Measurements from ENCODE around the gene PTPRN2.
"Not testable (repeated sequence)": the region's sequence is repeated elsewhere in the genome, so short reads cannot be mapped to it uniquely, and the experiment has no call there.

PTPRN2 gene

GRCh38 chr7:158344706-158345300 lies 242.8 kb downstream of the PTPRN2 start:
- Histone ChIP-seq H3K79me1 (ENCODE audit: low read length) (no peaks in the 10 kb centered on the region), H3K18ac (ENCODE audit: low read length) (no peak overlapping the region), H2BK120ac (ENCODE audit: low read depth, low read length) (no peak overlapping the region), H3K36me3 (ENCODE audit: control insufficient read depth, insufficient read depth, low read length) (no peaks in the 10 kb centered on the region), H3K23ac (ENCODE audit: low read length) (no peak overlapping the region), H4K8ac (ENCODE audit: low read depth, low read length) (no peak overlapping the region), H3K79me2 (ENCODE audit: control insufficient read depth, insufficient read depth, low read length) (no peaks in the 10 kb centered on the region), H3K4ac (ENCODE audit: low read depth, low read length) (no peak overlapping the region), H3K27ac (ENCODE audit: low read depth, low read length) (no peak overlapping the region), H4K5ac (ENCODE audit: low read length) (no peak overlapping the region), H2AK5ac (ENCODE audit: low read length) (no peak overlapping the region), H3K4me1 (ENCODE audit: control insufficient read depth, low read depth, low read length) (no peaks in the 10 kb centered on the region), H3K4me2 (ENCODE audit: low read length) (no peak overlapping the region), H3K4me3 (ENCODE audit: low read length) (no peak overlapping the region), H3K27me3 (ENCODE audit: insufficient read depth, low read length, poor library complexity) (no peaks in the 10 kb centered on the region), H3K9ac (ENCODE audit: low read length) (no peak overlapping the region), H2BK15ac (replicated peaks; ENCODE audit: low read depth) (no peak overlapping the region), H2BK5ac (ENCODE audit: low read length) (no peak overlapping the region), H3K56ac (ENCODE audit: low read length) (no peak overlapping the region)
- WGBS (ENCODE audit: extremely low coverage, insufficient coverage, low lambda C conversion rate): no CpG with 5 or more reads among the region's 11 CpGs
- DNase-seq: no peak

GRCh38 chr7:158343936-158344455 lies 243.6 kb downstream of the PTPRN2 start:
- H3K4me2 ChIP-seq (ENCODE audit: low read length): no peak overlapping the region
- H3K36me3 ChIP-seq (ENCODE audit: control insufficient read depth, insufficient read depth, low read length): no peaks in the 10 kb centered on the region
- no peak overlapping the region for H3K9ac ChIP-seq (ENCODE audit: low read length)
- no peak overlapping the region for H3K23ac ChIP-seq (ENCODE audit: low read length)
- H4K5ac ChIP-seq (ENCODE audit: low read length): no peak overlapping the region
- no peak overlapping the region for H4K8ac ChIP-seq (ENCODE audit: low read depth, low read length)
- no peaks in the 10 kb centered on the region for H3K27me3 ChIP-seq (ENCODE audit: insufficient read depth, low read length, poor library complexity)
- no peak overlapping the region for H3K27ac ChIP-seq (ENCODE audit: low read depth, low read length)
- no peak for DNase-seq
- no peak overlapping the region for H3K4me3 ChIP-seq (ENCODE audit: low read length)
- no peaks in the 10 kb centered on the region for H3K79me1 ChIP-seq (ENCODE audit: low read length)
- no peak overlapping the region for H2AK5ac ChIP-seq (ENCODE audit: low read length)
- no peak overlapping the region for H2BK15ac ChIP-seq (replicated peaks; ENCODE audit: low read depth)
- H3K56ac ChIP-seq (ENCODE audit: low read length): no peak overlapping the region
- no peak overlapping the region for H2BK5ac ChIP-seq (ENCODE audit: low read length)
- WGBS (ENCODE audit: extremely low coverage, insufficient coverage, low lambda C conversion rate): no CpG with 5 or more reads among the region's 10 CpGs
- H3K4ac ChIP-seq (ENCODE audit: low read depth, low read length): no peak overlapping the region
- no peaks in the 10 kb centered on the region for H3K79me2 ChIP-seq (ENCODE audit: control insufficient read depth, insufficient read depth, low read length)
- H3K4me1 ChIP-seq (ENCODE audit: control insufficient read depth, low read depth, low read length): no peaks in the 10 kb centered on the region
- H2BK120ac ChIP-seq (ENCODE audit: low read depth, low read length): no peak overlapping the region
- no peak overlapping the region for H3K18ac ChIP-seq (ENCODE audit: low read length)

- no peak overlapping the region for H3K4me3 ChIP-seq (ENCODE audit: low read length)
- H3K79me2 ChIP-seq (ENCODE audit: control insufficient read depth, insufficient read depth, low read length): no peaks in the 10 kb centered on the region
- H3K4me2 ChIP-seq (ENCODE audit: low read length): no peak overlapping the region
- WGBS (ENCODE audit: extremely low coverage, insufficient coverage, low lambda C conversion rate): no CpG with 5 or more reads among the region's 20 CpGs
- no peak overlapping the region for H3K23ac ChIP-seq (ENCODE audit: low read length)
- H3K18ac ChIP-seq (ENCODE audit: low read length): no peak overlapping the region
- H3K9ac ChIP-seq (ENCODE audit: low read length): no peak overlapping the region
- no peak overlapping the region for H3K56ac ChIP-seq (ENCODE audit: low read length)
- no peak overlapping the region for H4K5ac ChIP-seq (ENCODE audit: low read length)
- no peak overlapping the region for H3K27ac ChIP-seq (ENCODE audit: low read depth, low read length)
- no peak overlapping the region for H3K4ac ChIP-seq (ENCODE audit: low read depth, low read length)
- H2AK5ac ChIP-seq (ENCODE audit: low read length): no peak overlapping the region
- no peak overlapping the region for H4K8ac ChIP-seq (ENCODE audit: low read depth, low read length)
- H2BK5ac ChIP-seq (ENCODE audit: low read length): no peak overlapping the region
- no peaks in the 10 kb centered on the region for H3K79me1 ChIP-seq (ENCODE audit: low read length)
- no peak overlapping the region for H2BK15ac ChIP-seq (replicated peaks; ENCODE audit: low read depth)
- H3K36me3 ChIP-seq (ENCODE audit: control insufficient read depth, insufficient read depth, low read length): no peaks in the 10 kb centered on the region
- H3K4me1 ChIP-seq (ENCODE audit: control insufficient read depth, low read depth, low read length): no peaks in the 10 kb centered on the region
- H2BK120ac ChIP-seq (ENCODE audit: low read depth, low read length): no peak overlapping the region
- no peaks in the 10 kb centered on the region for H3K27me3 ChIP-seq (ENCODE audit: insufficient read depth, low read length, poor library complexity)
- no peak for DNase-seq
Observed at GRCh38 chr7:158343526-158343925, 244.1 kb downstream of the PTPRN2 start.

GRCh38 chr7:158341097-158341496 lies 246.5 kb downstream of the PTPRN2 start:
- not testable (repeated sequence) for H2BK120ac ChIP-seq (ENCODE audit: low read depth, low read length); H3K27ac ChIP-seq (ENCODE audit: low read depth, low read length); H2BK15ac ChIP-seq (replicated peaks; ENCODE audit: low read depth); DNase-seq; H2BK5ac ChIP-seq (ENCODE audit: low read length); H3K23ac ChIP-seq (ENCODE audit: low read length); H3K79me2 ChIP-seq (ENCODE audit: control insufficient read depth, insufficient read depth, low read length); H4K5ac ChIP-seq (ENCODE audit: low read length); H3K79me1 ChIP-seq (ENCODE audit: low read length); H3K4ac ChIP-seq (ENCODE audit: low read depth, low read length); H3K9ac ChIP-seq (ENCODE audit: low read length); H4K8ac ChIP-seq (ENCODE audit: low read depth, low read length); H3K56ac ChIP-seq (ENCODE audit: low read length); H2AK5ac ChIP-seq (ENCODE audit: low read length); H3K27me3 ChIP-seq (ENCODE audit: insufficient read depth, low read length, poor library complexity); H3K4me1 ChIP-seq (ENCODE audit: control insufficient read depth, low read depth, low read length); H3K4me3 ChIP-seq (ENCODE audit: low read length); H3K36me3 ChIP-seq (ENCODE audit: control insufficient read depth, insufficient read depth, low read length); H3K18ac ChIP-seq (ENCODE audit: low read length); H3K4me2 ChIP-seq (ENCODE audit: low read length)
- no CpG with 5 or more reads among the region's 15 CpGs for WGBS (ENCODE audit: extremely low coverage, insufficient coverage, low lambda C conversion rate)

GRCh38 chr7:158336952-158337351 lies 250.7 kb downstream of the PTPRN2 start:
- H3K27me3 ChIP-seq (ENCODE audit: insufficient read depth, low read length, poor library complexity); H3K18ac ChIP-seq (ENCODE audit: low read length); H3K36me3 ChIP-seq (ENCODE audit: control insufficient read depth, insufficient read depth, low read length); H2AK5ac ChIP-seq (ENCODE audit: low read length); H3K4me3 ChIP-seq (ENCODE audit: low read length); H3K4me1 ChIP-seq (ENCODE audit: control insufficient read depth, low read depth, low read length); H3K9ac ChIP-seq (ENCODE audit: low read length); H3K23ac ChIP-seq (ENCODE audit: low read length); H3K4me2 ChIP-seq (ENCODE audit: low read length); H4K5ac ChIP-seq (ENCODE audit: low read length); H3K27ac ChIP-seq (ENCODE audit: low read depth, low read length); DNase-seq; H2BK5ac ChIP-seq (ENCODE audit: low read length); H3K4ac ChIP-seq (ENCODE audit: low read depth, low read length); H3K79me1 ChIP-seq (ENCODE audit: low read length); H2BK15ac ChIP-seq (replicated peaks; ENCODE audit: low read depth); H4K8ac ChIP-seq (ENCODE audit: low read depth, low read length); H3K79me2 ChIP-seq (ENCODE audit: control insufficient read depth, insufficient read depth, low read length); H3K56ac ChIP-seq (ENCODE audit: low read length); H2BK120ac ChIP-seq (ENCODE audit: low read depth, low read length): not testable (repeated sequence)
- WGBS (ENCODE audit: extremely low coverage, insufficient coverage, low lambda C conversion rate): no CpG with 5 or more reads among the region's 9 CpGs

DNA sequence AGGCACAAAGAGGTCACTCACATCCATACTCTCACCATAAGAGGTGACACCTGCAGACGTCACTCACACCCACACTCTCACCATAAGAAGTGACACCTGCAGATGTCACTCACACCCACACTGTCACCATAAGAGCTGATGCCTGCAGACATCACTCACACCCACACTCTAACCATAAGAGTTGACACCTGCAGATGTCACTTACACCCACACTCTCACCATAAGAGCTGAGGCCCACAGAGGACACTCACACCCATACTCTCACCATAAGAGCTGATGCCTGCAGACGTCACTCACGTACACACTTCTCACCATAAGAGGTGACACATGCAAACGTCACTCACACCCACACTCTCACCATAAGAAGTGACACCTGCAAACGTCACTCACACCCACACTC lies 255.1 kb downstream of the PTPRN2 start:
- H4K8ac ChIP-seq (ENCODE audit: low read depth, low read length); H3K23ac ChIP-seq (ENCODE audit: low read length); H4K5ac ChIP-seq (ENCODE audit: low read length); H3K79me2 ChIP-seq (ENCODE audit: control insufficient read depth, insufficient read depth, low read length); H3K27ac ChIP-seq (ENCODE audit: low read depth, low read length); H3K4me3 ChIP-seq (ENCODE audit: low read length); H3K18ac ChIP-seq (ENCODE audit: low read length); H3K36me3 ChIP-seq (ENCODE audit: control insufficient read depth, insufficient read depth, low read length); H3K4ac ChIP-seq (ENCODE audit: low read depth, low read length); H3K4me2 ChIP-seq (ENCODE audit: low read length); DNase-seq; H2BK15ac ChIP-seq (replicated peaks; ENCODE audit: low read depth); H2AK5ac ChIP-seq (ENCODE audit: low read length); H3K4me1 ChIP-seq (ENCODE audit: control insufficient read depth, low read depth, low read length); H3K79me1 ChIP-seq (ENCODE audit: low read length); H3K56ac ChIP-seq (ENCODE audit: low read length); H2BK5ac ChIP-seq (ENCODE audit: low read length); H3K9ac ChIP-seq (ENCODE audit: low read length); H3K27me3 ChIP-seq (ENCODE audit: insufficient read depth, low read length, poor library complexity); H2BK120ac ChIP-seq (ENCODE audit: low read depth, low read length): not testable (repeated sequence)
- WGBS (ENCODE audit: extremely low coverage, insufficient coverage, low lambda C conversion rate): no CpG with 5 or more reads among the region's 5 CpGs
